Measurements from ENCODE around the gene ACTG2. TPM values are rescaled to one million over a fixed set of nuclear protein-coding genes. Genes with fewer than 3 reads are reported as not detected.

The ACTG2 gene
- total RNA-seq, 2 experiments from 2014 or later: 0.12 to 0.27 TPM

DNA sequence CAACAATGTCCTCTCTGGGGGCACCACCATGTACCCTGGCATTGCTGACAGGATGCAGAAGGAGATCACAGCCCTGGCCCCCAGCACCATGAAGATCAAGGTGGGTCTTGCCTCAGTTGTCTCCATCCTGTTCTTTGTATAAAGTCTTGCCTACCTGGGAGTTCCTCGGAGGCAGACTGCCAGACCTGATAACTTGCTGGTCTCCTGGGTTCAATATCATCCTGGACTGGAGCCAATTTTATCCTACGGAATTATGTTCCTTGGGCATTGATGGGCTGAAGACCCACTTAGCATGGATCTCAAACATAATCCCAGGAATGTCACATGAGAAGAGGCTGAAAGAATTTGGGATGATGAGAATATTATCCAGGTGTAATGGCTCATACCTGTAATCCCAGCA is 23.9 kb downstream of the ACTG2 start:
- no peaks in the 10 kb centered on the region for H3K9me3 Mint-ChIP-seq
- H3K27me3 Mint-ChIP-seq: no peaks in the 10 kb centered on the region
- peaks cover 6% of the 10 kb centered on the region for H3K4me1 Mint-ChIP-seq
- H3K4me3 Mint-ChIP-seq: no peak overlapping the region
- no peaks in the 10 kb centered on the region for H3K36me3 Mint-ChIP-seq
- H3K27ac Mint-ChIP-seq: no peak overlapping the region
- no peak for DNase-seq

DNA sequence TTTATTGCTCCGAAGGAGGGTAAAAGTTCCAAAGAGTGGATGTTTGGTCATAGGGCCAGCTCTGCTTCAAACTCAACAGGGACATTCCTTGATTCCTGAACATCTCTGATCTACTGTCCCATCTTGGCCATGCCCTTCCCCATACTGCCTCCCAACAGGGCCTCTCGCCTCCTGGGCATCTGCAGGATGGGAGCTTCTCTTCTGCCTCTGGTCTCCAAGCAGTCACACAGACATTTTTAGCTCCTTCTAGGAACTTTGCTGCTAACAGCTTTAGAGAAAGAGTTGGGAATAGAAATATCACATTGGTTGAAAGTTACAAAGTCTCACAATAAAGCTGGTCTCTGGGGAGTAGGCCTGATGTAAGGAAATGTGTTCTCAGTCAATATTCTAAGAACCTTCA is 24.5 kb downstream of the ACTG2 start:
- Mint-ChIP-seq H3K4me1 (peaks cover 6% of the 10 kb centered on the region), H3K4me3 (no peak overlapping the region), H3K27ac (no peak overlapping the region), H3K9me3 (no peaks in the 10 kb centered on the region), H3K36me3 (no peaks in the 10 kb centered on the region), H3K27me3 (no peaks in the 10 kb centered on the region)
- DNase-seq: no peak

DNA sequence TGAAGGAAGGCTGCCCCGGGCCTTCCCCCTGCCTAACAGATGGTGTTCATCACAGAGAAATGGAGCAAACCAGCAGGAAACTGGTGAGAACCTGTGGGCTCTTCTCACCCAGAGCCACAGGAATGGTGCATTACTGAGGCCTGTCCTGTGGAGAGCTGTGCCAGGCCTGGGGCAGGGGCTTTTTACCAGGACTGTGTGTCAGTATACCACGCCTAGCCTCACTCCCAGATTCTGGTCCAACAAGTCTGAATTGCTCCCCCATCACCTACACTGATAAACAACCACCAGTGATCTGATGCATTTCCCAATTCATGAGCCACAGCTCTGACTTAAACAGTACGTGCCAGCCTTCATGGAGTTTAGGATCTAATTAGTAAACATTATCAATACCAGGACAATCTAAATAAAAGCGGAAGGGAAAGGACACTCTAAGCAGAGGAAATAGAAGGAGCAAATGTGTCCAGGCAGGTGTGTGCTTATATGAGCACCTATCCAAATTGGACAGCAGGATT is 24.9 kb downstream of the ACTG2 start:
- H3K4me3 Mint-ChIP-seq: no peak overlapping the region
- no peak for DNase-seq
- no peaks in the 10 kb centered on the region for H3K27me3 Mint-ChIP-seq
- no peak overlapping the region for H3K27ac Mint-ChIP-seq
- H3K36me3 Mint-ChIP-seq: no peaks in the 10 kb centered on the region
- H3K9me3 Mint-ChIP-seq: no peaks in the 10 kb centered on the region
- H3K4me1 Mint-ChIP-seq: peaks cover 8% of the 10 kb centered on the region

DNA sequence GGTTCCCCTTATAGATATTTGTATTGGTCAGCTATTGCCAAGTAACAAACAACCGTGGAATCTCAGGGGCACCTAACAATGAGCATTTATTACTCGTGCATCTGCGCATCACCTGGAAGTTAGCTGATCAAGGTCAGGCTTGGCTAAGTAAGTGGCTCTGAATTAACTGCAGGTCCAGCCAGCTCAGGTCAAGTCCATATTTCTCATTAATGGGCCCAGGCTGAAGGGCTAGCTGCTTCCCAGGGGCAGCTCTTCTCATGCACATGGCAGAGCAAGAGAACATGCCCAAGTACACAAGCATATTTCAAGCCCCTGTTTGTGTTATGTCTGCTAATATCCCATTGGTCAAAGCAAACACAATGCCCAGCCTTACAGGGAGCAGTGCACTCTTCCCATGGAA is 26.0 kb downstream of the ACTG2 start:
- Mint-ChIP-seq H3K4me1 (peaks cover 11% of the 10 kb centered on the region), H3K27ac (no peak overlapping the region), H3K27me3 (no peaks in the 10 kb centered on the region), H3K36me3 (no peaks in the 10 kb centered on the region), H3K4me3 (no peak overlapping the region), H3K9me3 (no peaks in the 10 kb centered on the region)
- no peak for DNase-seq

DNA sequence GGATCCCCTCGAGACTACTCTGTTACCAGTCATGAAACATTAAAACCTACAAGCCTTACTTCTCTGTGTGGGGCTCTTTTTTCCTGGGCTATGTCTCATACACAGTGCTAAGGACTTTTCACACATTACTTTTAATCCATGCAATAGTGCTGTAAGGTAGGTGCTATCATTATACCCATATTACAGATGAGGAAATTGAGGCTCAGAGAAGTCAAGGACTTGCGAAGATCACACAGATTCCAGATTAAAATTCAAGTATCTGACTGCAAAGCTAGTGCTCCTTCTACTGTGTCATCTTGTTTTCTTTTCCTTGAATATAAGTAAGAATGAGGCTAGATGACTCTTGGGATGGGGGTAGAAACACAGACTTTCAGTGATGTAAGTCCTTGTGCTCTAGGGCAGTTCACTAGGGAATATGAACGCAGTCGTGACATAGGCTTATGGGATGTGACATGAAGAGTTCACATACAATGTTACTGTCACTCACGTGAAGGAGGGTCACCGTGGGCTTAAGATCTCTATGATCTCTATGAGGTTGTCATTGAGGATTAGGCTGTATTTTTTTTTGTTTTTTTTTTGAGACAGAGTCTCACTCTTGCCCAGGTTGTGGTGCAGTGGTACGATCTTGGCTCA is 26.9 kb downstream of the ACTG2 start:
- H3K36me3 Mint-ChIP-seq: no peaks in the 10 kb centered on the region
- no peaks in the 10 kb centered on the region for H3K27me3 Mint-ChIP-seq
- no peak overlapping the region for H3K27ac Mint-ChIP-seq
- no peak for DNase-seq
- no peak overlapping the region for H3K4me3 Mint-ChIP-seq
- no peaks in the 10 kb centered on the region for H3K9me3 Mint-ChIP-seq
- peaks cover 11% of the 10 kb centered on the region for H3K4me1 Mint-ChIP-seq

DNA sequence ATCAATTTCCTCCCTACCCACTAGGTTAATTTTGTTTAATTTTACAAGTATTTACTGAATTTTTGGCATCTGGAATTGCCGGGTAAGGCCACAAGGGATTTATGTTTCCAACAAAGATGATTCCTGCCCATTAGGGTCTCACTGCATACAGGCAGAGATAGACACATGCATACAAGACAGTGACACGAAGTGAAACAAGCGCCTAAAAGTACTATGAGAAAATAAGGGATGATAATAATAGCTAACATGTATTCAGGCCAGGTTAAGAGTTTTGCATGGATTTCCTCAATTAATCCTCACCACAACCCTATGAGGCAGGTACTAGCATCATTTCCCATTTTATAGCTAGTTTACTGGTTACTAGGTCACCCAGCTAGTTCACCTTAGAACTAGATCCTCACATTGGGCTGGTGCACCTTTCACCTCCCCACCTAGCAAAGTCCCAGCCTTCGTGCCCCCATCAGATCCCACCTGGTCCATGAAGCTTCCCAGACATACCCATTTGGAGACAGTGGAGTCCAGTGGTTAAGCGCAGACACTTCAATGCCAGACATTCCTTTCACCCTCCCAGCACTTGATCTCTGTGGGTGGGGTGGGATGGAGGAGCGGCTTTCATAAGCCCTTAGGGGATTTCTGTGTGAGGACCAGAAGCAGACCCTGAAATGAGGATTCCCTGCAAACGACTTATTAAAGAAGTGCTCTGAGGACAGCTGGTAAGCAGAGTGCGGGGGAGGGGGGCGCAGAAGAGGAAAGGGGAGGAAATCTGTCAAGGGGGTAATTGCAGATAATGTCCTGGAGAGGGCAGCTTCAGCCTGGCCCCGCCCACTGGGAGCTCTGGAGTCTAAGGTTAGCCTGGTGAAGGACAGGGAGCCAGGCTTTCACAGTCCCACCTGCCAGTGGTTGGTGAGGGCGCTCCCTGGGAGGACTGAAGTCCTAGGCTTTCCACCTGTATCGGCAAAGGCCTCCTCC is 28.1 kb downstream of the ACTG2 start:
- H3K36me3 Mint-ChIP-seq: no peaks in the 10 kb centered on the region
- H3K27me3 Mint-ChIP-seq: no peaks in the 10 kb centered on the region
- H3K27ac Mint-ChIP-seq: no peak overlapping the region
- peak; percentile 46 for DNase-seq
- no peak overlapping the region for H3K4me3 Mint-ChIP-seq
- no peaks in the 10 kb centered on the region for H3K9me3 Mint-ChIP-seq
- H3K4me1 Mint-ChIP-seq: peaks cover 13% of the 10 kb centered on the region

DNA sequence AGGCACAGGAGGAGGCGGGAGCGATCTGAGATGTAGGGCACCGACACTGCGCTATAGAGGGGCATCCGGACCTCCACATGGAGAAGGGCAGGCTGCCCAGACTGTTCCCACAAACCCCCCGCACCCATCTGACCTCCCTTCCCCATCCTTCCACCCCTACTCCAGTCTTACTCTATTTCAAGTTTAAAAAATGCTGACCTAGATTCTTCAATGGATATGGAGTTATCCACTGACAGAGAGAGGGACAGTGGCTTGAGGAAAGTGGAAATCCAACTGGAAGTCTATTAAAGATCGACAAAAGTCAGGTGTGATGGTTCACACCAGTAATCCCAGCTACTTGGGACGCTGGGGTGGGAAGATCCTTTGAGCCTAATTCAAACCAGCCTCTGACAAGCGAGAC is 28.8 kb downstream of the ACTG2 start:
- DNase-seq: no peak
- no peak overlapping the region for H3K27ac Mint-ChIP-seq
- H3K9me3 Mint-ChIP-seq: no peaks in the 10 kb centered on the region
- no peaks in the 10 kb centered on the region for H3K36me3 Mint-ChIP-seq
- no peaks in the 10 kb centered on the region for H3K27me3 Mint-ChIP-seq
- H3K4me1 Mint-ChIP-seq: peaks cover 18% of the 10 kb centered on the region
- no peak overlapping the region for H3K4me3 Mint-ChIP-seq

DNA sequence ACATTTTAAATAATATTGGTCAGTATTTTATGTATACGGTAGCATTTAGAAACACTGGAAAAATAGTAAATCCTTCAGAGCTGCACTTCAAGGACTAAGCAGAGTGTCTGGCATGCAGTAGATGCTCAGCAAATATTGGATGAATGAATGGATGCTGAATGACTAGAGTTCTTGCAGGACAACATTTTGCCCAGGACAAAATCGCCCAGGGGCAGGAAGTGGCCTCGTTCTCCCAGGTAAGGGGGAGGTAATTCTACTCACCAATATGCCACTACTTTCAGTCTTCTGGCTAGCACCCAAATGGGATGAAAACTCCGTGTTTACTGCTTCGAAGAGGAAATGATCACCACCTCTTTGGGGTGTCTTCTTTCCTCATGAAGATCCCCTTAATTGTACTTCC is 29.9 kb downstream of the ACTG2 start:
- peaks cover 20% of the 10 kb centered on the region for H3K4me1 Mint-ChIP-seq
- no peak overlapping the region for H3K27ac Mint-ChIP-seq
- H3K4me3 Mint-ChIP-seq: no peak overlapping the region
- H3K27me3 Mint-ChIP-seq: no peaks in the 10 kb centered on the region
- H3K9me3 Mint-ChIP-seq: no peaks in the 10 kb centered on the region
- no peak for DNase-seq
- H3K36me3 Mint-ChIP-seq: peaks cover under 1% of the 10 kb centered on the region

DNA sequence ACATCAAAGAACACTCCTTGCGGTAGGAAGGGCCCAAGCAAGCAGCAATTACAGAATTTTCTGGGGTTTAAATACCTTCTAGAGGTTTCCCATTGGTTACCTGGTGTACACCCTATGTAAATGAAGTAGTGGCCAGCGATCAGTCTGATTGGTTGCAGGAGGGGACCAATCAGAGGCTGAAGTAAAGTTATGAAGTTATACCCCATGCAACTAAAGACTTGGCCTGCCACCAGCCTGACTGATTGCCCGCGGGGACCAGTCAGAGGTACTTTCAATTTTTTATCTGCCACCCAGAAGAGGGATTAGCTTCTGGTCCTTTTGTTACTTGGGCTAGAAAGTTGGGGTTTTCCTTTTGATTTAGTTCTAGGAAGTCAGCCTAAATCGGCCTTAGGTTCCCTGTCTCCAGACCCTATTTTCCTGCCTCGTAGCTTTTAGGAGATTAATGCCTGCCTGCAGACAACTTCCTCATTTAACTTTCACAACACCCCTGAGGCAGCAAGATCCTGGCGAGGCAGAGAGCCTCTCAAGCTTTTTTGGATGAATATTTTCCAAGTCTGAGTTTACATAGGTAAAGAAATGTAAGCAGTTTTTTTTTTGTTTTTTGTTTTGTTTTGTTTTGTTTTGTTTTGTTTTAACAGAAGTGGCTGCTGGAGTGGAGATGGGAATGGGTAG is 32.4 kb downstream of the ACTG2 start:
- Mint-ChIP-seq H3K4me1 (peaks cover 44% of the 10 kb centered on the region), H3K4me3 (no peak overlapping the region), H3K27me3 (no peaks in the 10 kb centered on the region), H3K36me3 (peaks cover 19% of the 10 kb centered on the region), H3K27ac (no peak overlapping the region), H3K9me3 (no peaks in the 10 kb centered on the region)
- DNase-seq: no peak

DNA sequence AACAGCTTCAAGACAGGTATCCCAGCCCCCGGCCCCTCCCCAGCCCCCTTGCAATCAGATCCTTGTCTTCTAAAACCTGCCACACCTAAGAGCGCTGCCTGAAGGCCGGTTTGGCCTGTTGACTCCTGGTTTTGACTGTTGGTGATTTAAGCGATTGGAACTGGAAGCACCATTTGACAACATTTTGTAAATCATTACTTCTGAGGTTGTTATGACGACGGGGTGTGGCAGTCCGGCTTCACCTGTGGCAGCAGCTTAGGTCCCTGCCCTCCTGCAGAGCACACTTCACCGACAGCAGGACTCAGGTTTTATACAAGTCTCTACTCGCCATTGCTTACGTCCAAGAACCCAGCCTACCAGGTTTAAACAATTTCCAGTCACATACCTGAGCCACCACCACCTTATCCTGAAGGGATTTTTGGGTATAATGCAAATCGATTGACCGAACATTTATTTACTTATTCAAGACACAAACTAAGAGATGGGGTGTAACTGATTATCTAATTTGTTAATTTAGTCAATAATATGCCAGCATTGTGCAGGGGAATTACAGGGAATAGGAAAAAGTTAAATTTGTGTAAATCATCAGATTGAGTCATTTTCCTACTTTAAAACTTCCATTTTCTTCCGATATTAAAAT is 33.2 kb downstream of the ACTG2 start:
- H3K4me3 Mint-ChIP-seq: peak overlapping the region; percentile 73
- no peaks in the 10 kb centered on the region for H3K9me3 Mint-ChIP-seq
- H3K27me3 Mint-ChIP-seq: no peaks in the 10 kb centered on the region
- H3K27ac Mint-ChIP-seq: peak overlapping the region; percentile 90
- peaks cover 46% of the 10 kb centered on the region for H3K4me1 Mint-ChIP-seq
- DNase-seq: no peak
- peaks cover 21% of the 10 kb centered on the region for H3K36me3 Mint-ChIP-seq

DNA sequence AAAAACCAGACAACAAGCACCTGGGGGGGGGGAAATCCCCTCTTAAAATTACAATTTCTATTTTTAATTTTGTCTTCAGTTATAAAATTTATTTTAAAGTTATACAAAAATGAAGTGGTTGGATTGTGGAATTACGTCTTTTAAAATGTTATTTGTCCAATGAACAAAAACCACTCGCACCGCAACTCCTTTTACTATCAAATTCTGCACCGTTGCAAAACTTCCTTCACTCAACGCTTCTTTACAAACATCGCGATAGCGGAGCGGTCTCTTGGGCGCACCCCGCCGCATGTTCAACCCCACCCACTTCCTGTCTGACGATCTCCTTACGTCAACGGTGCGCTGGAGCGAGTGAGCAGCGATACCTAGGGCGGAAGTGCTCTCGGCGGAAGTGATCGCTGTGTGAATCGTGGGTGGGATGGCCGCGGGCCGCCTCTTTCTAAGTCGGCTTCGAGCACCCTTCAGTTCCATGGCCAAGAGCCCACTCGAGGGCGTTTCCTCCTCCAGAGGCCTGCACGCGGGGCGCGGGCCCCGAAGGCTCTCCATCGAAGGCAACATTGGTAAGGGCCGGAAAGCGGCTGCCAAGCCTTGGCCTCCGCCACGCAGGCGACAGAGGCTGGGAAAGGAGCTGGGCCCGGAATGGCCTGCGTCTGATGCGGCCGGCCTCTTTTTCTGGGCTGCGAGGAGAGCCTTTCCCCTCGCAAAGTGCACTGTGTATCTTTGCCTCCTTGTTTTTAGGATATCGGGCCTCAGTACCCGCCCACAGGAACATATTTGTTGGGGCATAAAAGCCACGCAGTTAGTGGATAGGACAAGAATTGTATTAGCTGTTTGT is 33.9 kb downstream of the ACTG2 start, which contains the start of gene DGUOK:
Gene DGUOK (plus strand): TSS at position 388 of the 835 bp plus-strand sequence. CDS start 31 bp downstream, at position 419.
- Mint-ChIP-seq H3K4me3 (peak within 1 kb of the TSS; percentile 89), H3K4me1 (peaks cover 52% of the 10 kb centered on the region), H3K27me3 (no peaks in the 10 kb centered on the region)

DNA sequence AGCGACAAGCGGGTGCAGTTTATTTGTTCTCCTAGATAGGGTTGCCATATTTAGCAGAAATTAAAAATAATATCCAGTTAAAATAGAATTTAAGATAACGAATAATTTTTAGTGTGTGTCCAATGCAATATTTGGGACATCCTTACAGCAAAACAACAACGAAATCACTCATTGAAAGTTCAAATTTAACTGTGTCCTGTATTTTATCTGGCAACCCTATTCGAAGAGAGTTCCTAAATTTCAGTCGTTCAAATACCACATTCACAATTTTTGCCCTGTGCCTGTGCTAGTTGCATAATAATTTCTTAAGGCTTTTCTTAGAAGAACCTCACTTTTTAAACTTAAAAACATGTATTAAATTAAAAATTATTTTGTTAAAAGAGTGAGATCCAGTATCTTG is 34.5 kb downstream of the ACTG2 start:
- peak overlapping the region; percentile 89 for H3K4me3 Mint-ChIP-seq
- no peaks in the 10 kb centered on the region for H3K27me3 Mint-ChIP-seq
- H3K4me1 Mint-ChIP-seq: peaks cover 58% of the 10 kb centered on the region
- no peaks in the 10 kb centered on the region for H3K9me3 Mint-ChIP-seq
- H3K27ac Mint-ChIP-seq: peak overlapping the region; percentile 95
- no peak for DNase-seq
- H3K36me3 Mint-ChIP-seq: peaks cover 23% of the 10 kb centered on the region

More for the DNA sequence above, 33.9 kb downstream of the ACTG2 start, which contains the start of gene DGUOK:
- Mint-ChIP-seq H3K9me3 (no peaks in the 10 kb centered on the region), H3K27ac (peak within 1 kb of the TSS; percentile 95), H3K36me3 (peaks cover 23% of the 10 kb centered on the region)
- peak; percentile 96 for DNase-seq

DNA sequence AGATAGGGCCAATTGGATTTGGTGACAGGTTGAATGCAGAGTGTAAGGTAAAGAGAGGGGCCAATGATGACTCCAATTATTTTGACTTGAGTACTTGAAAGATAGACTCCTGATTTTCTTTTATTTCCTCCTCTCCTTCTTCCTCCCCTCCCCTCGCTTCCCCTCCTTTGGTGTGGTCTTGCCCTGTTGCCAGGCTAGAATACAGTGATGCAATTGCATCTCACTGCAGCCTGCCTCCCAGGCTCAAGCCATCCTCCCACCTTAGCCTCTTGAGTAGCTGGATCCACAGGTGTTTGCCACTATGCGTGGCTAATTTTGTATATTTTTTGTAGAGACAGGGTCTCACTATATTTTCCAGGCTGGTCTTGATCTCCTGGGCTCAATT is 36.1 kb downstream of the ACTG2 start:
- no peak for DNase-seq
- Mint-ChIP-seq H3K36me3 (peaks cover 30% of the 10 kb centered on the region), H3K4me1 (peaks cover 69% of the 10 kb centered on the region), H3K4me3 (peak overlapping the region; percentile 68), H3K27ac (peak overlapping the region; percentile 57), H3K27me3 (no peaks in the 10 kb centered on the region), H3K9me3 (no peaks in the 10 kb centered on the region)

DNA sequence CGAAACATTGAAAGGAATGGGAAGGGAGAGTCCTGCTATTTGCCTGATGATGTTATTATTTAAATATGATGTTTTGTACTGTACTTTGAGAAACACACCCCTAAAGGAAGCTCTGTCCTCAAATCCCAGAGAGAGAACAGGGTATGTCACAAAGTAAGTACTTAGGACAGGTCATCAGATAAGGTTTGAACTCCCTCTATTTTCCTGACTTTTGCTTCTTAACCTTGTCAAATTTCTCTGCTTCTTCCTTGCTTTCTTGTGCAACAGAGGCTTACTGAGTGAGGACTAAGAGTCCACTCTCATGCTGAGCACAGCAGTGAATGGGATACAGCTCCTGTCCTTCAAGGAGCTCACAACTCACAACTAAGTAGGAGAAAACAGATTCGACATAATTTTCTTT is 37.6 kb downstream of the ACTG2 start:
- no peaks in the 10 kb centered on the region for H3K9me3 Mint-ChIP-seq
- H3K4me1 Mint-ChIP-seq: peaks cover 67% of the 10 kb centered on the region
- DNase-seq: no peak
- H3K27ac Mint-ChIP-seq: no peak overlapping the region
- peaks cover 31% of the 10 kb centered on the region for H3K36me3 Mint-ChIP-seq
- H3K27me3 Mint-ChIP-seq: no peaks in the 10 kb centered on the region
- H3K4me3 Mint-ChIP-seq: no peak overlapping the region
